NOMO-1 treated with DMSO at 0.1 percent for 48 hours (cell line): ENCODE measurements around the gene SPOCK1.
"Not testable (repeated sequence)": the region's sequence is repeated elsewhere in the genome, so short reads cannot be mapped to it uniquely, and the experiment has no call there.

ENCODE experiments used
- DNase-seq: peaks from one replicate; lab custom pipeline; 2025; ENCODE audit not compliant: unreplicated experiment; lab: John Stamatoyannopoulos, UW

The SPOCK1 gene

GRCh38 chr5:136992796-136993489, 506.2 kb downstream of the SPOCK1 start:
- DNase-seq, result no peak

- DNase-seq, result no peak
Measured at GRCh38 chr5:136985785-136986475, 513.2 kb downstream of the SPOCK1 start.

DNA sequence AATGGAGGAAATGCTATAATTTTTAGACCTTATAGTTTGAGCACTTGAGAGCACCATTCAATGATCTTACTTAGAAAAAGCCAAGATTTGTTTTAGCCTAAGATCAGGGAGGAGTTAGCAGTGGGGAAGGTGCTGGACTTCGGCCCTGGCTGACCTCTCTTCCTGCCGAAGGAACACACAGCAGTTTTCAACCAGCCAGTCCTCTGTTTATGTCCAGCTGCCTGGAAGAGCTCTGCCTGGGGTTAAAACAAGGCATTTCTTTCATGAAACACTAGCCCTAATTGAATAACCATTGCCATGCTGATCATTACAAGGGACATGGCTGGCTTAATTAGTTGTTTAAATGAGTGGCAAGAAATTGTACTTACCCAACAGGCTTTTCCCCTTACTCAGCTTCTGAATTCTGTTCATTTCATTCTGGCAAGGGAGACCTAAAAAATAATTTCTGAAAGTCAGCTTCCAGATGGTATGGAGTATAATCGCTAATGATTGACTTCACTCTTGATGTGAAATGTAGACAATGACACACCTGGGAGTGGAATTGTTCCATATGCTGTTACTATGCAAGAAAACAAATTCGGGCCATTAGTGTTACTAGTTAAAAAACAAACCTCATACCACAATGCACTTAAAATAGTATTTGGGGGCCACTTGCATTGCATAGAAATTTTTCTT, 514.2 kb downstream of the SPOCK1 start:
- no peak for DNase-seq

DNA sequence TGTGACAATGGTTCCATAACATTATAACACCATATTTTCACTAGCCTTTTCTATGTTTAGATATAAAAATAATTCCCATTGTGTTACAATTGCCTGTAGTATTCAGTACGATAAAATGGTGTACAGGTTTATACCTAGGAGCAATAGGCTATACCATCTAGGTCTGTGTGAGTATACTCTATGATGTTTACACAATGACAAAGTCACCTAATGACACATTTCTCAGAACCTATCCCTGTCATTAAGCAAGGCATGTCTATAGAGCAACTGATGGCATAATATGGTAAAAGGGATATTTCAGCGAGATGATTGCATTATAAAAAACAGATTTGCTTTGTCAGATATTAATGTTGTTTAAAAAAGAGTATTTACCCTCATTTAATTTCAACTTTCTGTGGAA, 517.2 kb downstream of the SPOCK1 start:
- no peak for DNase-seq

DNA sequence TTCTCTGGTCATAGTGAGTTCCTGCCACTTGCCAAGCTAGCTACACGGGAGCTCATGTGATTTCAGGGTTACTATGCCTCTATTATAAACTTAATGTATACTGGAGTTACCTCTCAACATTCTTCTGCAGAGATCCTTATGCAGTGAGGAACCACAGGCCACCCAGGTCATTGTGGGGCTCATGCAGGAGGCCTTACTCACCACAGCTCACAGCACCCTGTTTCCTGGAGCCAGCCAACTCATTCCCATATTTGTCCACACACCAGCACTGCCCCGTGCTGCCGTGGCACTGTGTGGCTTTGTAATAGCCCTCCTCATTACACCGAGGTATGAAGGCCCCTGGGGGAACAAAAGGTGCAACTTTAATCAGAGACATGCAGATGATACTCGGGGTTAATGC, 520.0 kb downstream of the SPOCK1 start:
- DNase-seq, result no peak

DNA sequence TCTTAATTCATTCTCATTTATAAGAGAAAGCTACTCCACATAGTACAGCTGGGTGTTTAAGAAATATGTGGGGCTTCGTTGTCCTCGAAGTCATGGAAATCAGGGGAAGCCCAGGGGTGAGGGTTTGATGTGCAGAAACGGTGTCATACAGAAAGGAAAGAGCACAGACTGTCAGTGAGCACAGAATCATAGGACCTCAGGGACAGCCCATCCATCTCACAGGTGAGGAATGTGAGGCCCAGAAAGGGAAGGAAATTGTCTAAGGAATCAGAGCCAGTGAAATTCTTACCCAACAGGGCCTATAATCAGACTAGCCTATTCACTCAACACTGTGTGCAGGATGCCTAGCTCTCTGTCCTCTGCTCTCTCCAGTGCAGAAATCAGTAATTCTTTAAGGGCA, 535.6 kb downstream of the SPOCK1 start:
- DNase-seq, result no peak

DNA sequence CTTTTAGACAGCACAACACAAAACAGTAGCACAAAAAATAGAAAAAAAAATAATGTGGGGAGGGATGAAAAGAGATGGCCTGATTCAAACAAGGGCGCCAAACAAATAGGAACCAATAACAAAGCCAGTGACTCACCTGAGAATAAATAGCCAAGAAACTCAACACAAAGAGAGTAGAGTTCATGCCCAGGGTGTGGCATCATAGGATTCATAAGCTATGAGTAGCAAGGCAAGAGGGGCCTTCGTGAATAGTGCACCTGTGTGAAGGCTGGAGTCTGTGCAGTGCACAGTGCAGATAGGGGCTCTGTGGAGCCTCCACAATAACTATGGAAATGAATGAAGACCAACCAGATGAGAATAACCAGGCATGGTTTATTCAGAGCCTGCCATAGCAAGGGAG, 541.7 kb downstream of the SPOCK1 start:
- DNase-seq, result no peak

GRCh38 chr5:136954142-136954541, 545.0 kb downstream of the SPOCK1 start:
- not testable (repeated sequence) for DNase-seq

DNA sequence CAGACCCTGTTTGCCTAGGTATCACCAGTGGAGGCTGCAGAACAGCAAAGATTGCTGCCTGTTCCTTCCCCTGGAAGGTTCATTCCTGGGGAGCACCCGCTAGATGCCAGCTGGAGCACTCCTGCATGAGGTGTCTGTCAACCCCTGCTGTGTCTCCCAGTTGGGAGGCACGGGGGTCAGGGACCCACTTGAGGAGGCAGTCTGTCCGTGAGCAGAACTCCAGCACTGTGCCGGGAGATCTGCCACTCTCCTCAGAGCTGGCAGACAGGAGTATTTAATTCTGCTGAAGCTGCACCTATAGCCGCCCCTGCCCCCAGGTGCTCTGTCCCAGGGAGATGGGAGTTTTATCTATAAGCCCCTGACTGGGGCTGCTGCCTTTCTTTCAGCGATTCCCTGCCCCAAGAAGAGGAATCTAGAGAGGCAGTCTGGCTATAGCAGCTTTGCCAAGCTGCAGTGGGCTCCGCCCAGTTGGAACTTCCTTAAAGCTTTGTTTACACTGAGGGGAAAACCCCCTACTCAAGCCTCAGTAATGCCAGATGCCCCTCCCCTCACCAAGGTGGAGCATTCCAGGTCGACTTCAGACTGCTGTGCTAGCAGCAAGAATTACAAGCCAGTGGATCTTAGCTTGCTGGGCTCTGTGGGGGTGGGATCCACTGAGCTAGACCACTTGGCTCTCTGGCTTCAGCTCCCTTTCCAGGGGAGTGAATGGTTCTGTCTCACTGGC, 545.6 kb downstream of the SPOCK1 start:
- not testable (repeated sequence) for DNase-seq

DNA sequence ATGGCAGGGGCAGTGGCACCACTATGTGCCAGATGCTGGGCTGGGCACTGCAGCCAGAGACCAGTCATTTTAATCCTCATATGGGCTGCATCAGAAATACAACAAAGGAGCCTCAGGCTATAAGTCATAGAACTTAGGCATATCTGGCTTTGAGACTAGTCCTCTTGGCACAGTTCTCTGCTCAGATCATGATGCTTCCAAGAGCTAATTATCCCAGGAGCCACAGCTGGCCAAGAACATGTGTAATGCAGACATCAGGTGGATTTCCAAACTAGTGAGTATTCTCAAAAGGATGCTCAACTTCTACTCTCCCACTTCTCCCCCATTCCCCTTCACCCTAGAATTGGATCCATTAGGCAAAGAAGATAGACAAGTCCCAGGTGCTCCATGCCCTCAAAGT, 571.6 kb downstream of the SPOCK1 start:
- no peak for DNase-seq

GRCh38 chr5:136926073-136926472, 573.1 kb downstream of the SPOCK1 start:
- no peak for DNase-seq
